Esophagus muscularis mucosa (tissue), 4 donors: Measurements from ENCODE around the gene PDZK1IP1. TPM values are rescaled to one million over a fixed set of nuclear protein-coding genes. Genes with fewer than 3 reads are reported as not detected.

Experiments
- DNase-seq: peaks from one replicate; pipeline ENCODE4 v3.0.0-alpha.2; 2017; ENCODE audit errors: extremely low spot score
- H3K27ac ChIP-seq, 4 donors: fragments of 200-600 bp; sonication (generic); replicated peaks in 1 of 4; 1 replicate in 3 of 4; 2 replicates in 1 of 4; pipeline ENCODE4 v1.5.1; 2016 to 2019; ENCODE audit warnings: mild to moderate bottlenecking in 1 of 4
- H3K27me3 ChIP-seq, 4 donors: fragments of 200-600 bp; sonication (generic); one replicate each; pipeline versions ENCODE4 v1.5.1 to v1.6.0; 2016 to 2019
- H3K36me3 ChIP-seq, 4 donors: fragments of 200-600 bp; sonication (generic); one replicate each; pipeline ENCODE4 v1.5.1; 2016 to 2019
- H3K4me1 ChIP-seq, 4 donors: fragments of 200-600 bp; sonication (generic); one replicate each; pipeline ENCODE4 v1.5.1; 2016 to 2019
- H3K4me3 ChIP-seq, 4 donors: fragments of 200-600 bp; sonication (generic); 1 replicate in 2 of 4; 2 replicates in 2 of 4; pipeline ENCODE4 v1.5.1; 2016 to 2019; ENCODE audit warnings: mild to moderate bottlenecking in 4 of 4, moderate library complexity in 1 of 4
- H3K9me3 ChIP-seq, 4 donors: fragments of 200-600 bp; sonication (generic); 1 replicate in 3 of 4; 2 replicates in 1 of 4; pipeline ENCODE4 v1.5.1; 2016 to 2019
- EP300 ChIP-seq: sonication (generic); formaldehyde crosslinking; IDR thresholded peaks from one replicate; pipeline ENCODE4 v1.6.1; 2017; ENCODE audit warnings: antibody characterized with exemption
- POLR2A ChIP-seq: fragments of 450-650 bp; IDR thresholded peaks from one replicate; pipeline ENCODE4 v1.6.1; 2017; ENCODE audit warnings: antibody characterized with exemption, moderate library complexity, mild to moderate bottlenecking, low read depth
- POLR2AphosphoS5 ChIP-seq, 2 donors: sonication (generic); formaldehyde crosslinking; IDR thresholded peaks; one replicate each; pipeline ENCODE4 v1.6.1; 2017; ENCODE audit warnings: antibody characterized with exemption in 2 of 2
- WGBS: methylation state at CpG from one replicate; pipeline ENCODE4 v1.1.5; 2018; 5-methylcytosine and 5-hydroxymethylcytosine counted together
- intact Hi-C: fragments of 100-400 bp; cut with DNase I; formaldehyde crosslinking; loops from one replicate; pipeline ENCODE4 v1.15.1; 2023
- total RNA-seq, 4 donors: library from RNA; depleted of rRNA; stranded (reverse); fragments of >200 nt; gene quantifications; one replicate each; pipeline versions ENCODE4 v1.1.0 to v1.2.1, GENCODE V29; 2016
- TF ChIP-seq, protein P1 (sequence below), 3 experiments: fragments of 200-600 bp in 2 of 3; fragments of 450-650 bp in 1 of 3; sonication (generic) in 2 of 3; IDR thresholded peaks; one replicate each; pipeline ENCODE4 v1.5.1; 2017 to 2019; ENCODE audit warnings: antibody characterized with exemption in 3 of 3, mild to moderate bottlenecking in 2 of 3, moderate library complexity in 1 of 3

PDZK1IP1 gene
- total RNA-seq, 4 donors from 2014 or later = 1.8 TPM; not detected in 3

- intact Hi-C loops = no loop called here
- Histone ChIP-seq H3K27ac (no peak overlapping the region), H3K4me3 (no peak overlapping the region), H3K27me3 (peaks cover 0 to 79% (median 54%) of the 10 kb centered on the region in 4 donors), H3K4me1 (peaks cover 18 to 44% (median 41%) of the 10 kb centered on the region in 4 donors), H3K9me3 (no peaks in the 10 kb centered on the region), H3K36me3 (no peaks in the 10 kb centered on the region)
- DNase-seq = no peak
- TF ChIP-seq POLR2A = no peak
- no peak for TF ChIP-seq POLR2AphosphoS5 (IDR thresholded peaks at IDR 0.05)
- TF ChIP-seq, protein P1, sequence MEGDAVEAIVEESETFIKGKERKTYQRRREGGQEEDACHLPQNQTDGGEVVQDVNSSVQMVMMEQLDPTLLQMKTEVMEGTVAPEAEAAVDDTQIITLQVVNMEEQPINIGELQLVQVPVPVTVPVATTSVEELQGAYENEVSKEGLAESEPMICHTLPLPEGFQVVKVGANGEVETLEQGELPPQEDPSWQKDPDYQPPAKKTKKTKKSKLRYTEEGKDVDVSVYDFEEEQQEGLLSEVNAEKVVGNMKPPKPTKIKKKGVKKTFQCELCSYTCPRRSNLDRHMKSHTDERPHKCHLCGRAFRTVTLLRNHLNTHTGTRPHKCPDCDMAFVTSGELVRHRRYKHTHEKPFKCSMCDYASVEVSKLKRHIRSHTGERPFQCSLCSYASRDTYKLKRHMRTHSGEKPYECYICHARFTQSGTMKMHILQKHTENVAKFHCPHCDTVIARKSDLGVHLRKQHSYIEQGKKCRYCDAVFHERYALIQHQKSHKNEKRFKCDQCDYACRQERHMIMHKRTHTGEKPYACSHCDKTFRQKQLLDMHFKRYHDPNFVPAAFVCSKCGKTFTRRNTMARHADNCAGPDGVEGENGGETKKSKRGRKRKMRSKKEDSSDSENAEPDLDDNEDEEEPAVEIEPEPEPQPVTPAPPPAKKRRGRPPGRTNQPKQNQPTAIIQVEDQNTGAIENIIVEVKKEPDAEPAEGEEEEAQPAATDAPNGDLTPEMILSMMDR (IDR thresholded peaks at IDR 0.05) = no peak
- TF ChIP-seq EP300 = no peak
- WGBS = 75% methylated on average over 6 of the region's 6 CpGs
These were observed 43.4 kb upstream of the PDZK1IP1 start for GRCh38 chr1:47233186-47233585.

GRCh38 chr1:47232187-47232874, 42.5 kb upstream of the PDZK1IP1 start, which contains the start of gene TAL1:
TAL1 (minus strand) TSS chr1:47232225; CDS start chr1:47225888, 6,337 bp downstream.
- DNase-seq = no peak
- Histone ChIP-seq H3K27me3 (peaks cover 0 to 88% (median 56%) of the 10 kb centered on the region in 4 donors), H3K27ac (peak within 1 kb of the TSS; percentile 65 to 77 (median 66)), H3K4me3 (peak within 1 kb of the TSS; percentile 44 to 54 (median 48)), H3K4me1 (peaks cover 18 to 44% (median 41%) of the 10 kb centered on the region in 4 donors), H3K9me3 (no peaks in the 10 kb centered on the region), H3K36me3 (no peaks in the 10 kb centered on the region)
- TF ChIP-seq POLR2A (no peak), POLR2AphosphoS5 (IDR thresholded peaks at IDR 0.05) (no peak), EP300 (no peak)
- TF ChIP-seq, protein P1 (IDR thresholded peaks at IDR 0.05) = no peak
- intact Hi-C loops = no loop called here
- WGBS = 9% methylated on average over 23 of the region's 51 CpGs

- Histone ChIP-seq H3K36me3 (no peaks in the 10 kb centered on the region), H3K27ac (peak overlapping the region; percentile 65 to 77 (median 66)), H3K9me3 (no peaks in the 10 kb centered on the region), H3K4me1 (peaks cover 21 to 47% (median 43%) of the 10 kb centered on the region in 4 donors), H3K4me3 (peak overlapping the region; percentile 44 to 54 (median 48)), H3K27me3 (peaks cover 0 to 95% (median 62%) of the 10 kb centered on the region in 4 donors)
- WGBS = 3% methylated on average over 46 of the region's 62 CpGs
- DNase-seq = no peak
- intact Hi-C loops = no loop called here
- TF ChIP-seq, protein P1 (IDR thresholded peaks at IDR 0.05) = no peak
- TF ChIP-seq EP300 (no peak), POLR2AphosphoS5 (IDR thresholded peaks at IDR 0.05) (peak; percentile 36 to 84), POLR2A (no peak)
These were observed 41.7 kb upstream of the PDZK1IP1 start for GRCh38 chr1:47231301-47232186.

GRCh38 chr1:47230692-47231300, 41.0 kb upstream of the PDZK1IP1 start:
- H3K36me3 ChIP-seq = no peaks in the 10 kb centered on the region
- H3K27me3 ChIP-seq = peaks cover 0 to 100% (median 69%) of the 10 kb centered on the region in 4 donors
- intact Hi-C loops = no loop called here
- DNase-seq = no peak
- no peak for TF ChIP-seq POLR2AphosphoS5 (IDR thresholded peaks at IDR 0.05)
- no peak for TF ChIP-seq POLR2A
- TF ChIP-seq, protein P1 (IDR thresholded peaks at IDR 0.05) = no peak
- TF ChIP-seq EP300 = no peak
- H3K4me1 ChIP-seq = peaks cover 26 to 54% (median 50%) of the 10 kb centered on the region in 4 donors
- H3K4me3 ChIP-seq = peak overlapping the region; percentile 44 to 54 (median 48)
- peak overlapping the region; percentile 65 to 77 (median 66) for H3K27ac ChIP-seq
- no peaks in the 10 kb centered on the region for H3K9me3 ChIP-seq
- WGBS = 6% methylated on average over 24 of the region's 44 CpGs
